GM19455 (cell line): ENCODE measurements around the gene BPIFB4.
"Not testable (repeated sequence)": the region's sequence is repeated elsewhere in the genome, so short reads cannot be mapped to it uniquely, and the experiment has no call there.

ENCODE experiments used
- ATAC-seq: cut with Tn5 transposase; IDR thresholded peaks from one replicate; pipeline ENCODE4 v1.9.1; 2021; ENCODE audit not compliant: unreplicated experiment

BPIFB4 gene

DNA sequence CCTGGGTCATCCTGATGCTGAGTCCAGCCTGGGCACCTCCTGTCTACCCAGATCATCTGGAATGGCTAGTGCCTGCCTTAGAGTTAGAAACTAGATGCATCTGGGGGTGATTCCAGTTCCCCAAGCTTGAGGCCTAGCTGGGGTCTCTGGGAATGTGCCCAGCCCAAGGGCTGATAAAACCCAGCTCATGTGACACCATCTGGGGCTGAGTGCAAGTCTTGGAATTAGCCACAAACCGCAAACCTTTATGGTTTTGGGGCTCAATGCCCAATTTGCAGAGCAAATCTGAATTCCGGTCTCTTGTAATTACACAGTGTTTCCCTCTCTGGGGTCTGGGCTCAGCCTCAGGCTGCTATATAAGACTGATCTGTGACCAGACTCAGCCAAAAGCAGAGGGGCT lies at the start of gene BPIFB4:
Gene BPIFB4, plus strand, starts transcription at position 385 of the 400 bp plus-strand sequence. CDS start 1,884 bp downstream, outside the sequence.
- no peak for ATAC-seq

DNA sequence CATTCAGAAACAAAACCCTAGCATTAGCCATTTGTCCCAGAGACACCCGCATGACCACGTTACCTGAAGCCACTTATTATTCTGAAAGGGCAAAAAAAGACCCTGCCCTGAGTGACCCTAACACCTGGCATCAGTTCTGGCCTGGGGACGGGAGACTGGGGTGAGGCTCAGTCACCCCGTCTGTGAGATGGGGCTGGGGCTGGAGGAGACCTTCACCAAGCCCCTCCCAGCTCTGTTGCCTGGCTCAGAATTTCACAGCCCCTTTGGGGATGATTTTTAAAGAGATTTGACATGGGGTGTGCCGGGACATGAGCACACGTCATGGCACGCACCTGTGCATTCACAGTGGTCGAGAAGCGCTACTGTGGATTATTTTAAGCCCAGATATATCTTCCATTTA lies 49.4 kb upstream of the BPIFB4 start:
- no peak for ATAC-seq

- no peak for ATAC-seq
These were observed 48.9 kb upstream of the BPIFB4 start for GRCh38 chr20:33030569-33030968.

DNA sequence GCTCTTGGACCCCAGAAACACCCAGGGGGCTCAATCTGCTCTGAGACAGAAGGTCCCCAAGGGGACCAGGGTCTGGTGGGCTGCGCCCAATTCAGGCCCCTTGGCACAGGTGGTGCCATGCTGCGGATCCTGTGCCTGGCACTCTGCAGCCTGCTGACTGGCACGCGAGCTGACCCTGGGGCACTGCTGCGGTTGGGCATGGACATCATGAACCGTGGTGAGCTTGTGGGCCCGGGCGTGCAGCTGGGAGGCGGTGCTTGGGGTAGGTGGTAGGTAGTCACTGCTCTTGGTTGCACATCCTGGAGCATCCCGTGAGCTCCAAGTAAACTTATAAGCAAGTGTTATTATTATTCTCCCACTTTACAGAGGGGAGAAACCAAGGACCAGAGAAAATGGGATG lies 47.9 kb upstream of the BPIFB4 start, which contains the start of gene BPIFB6:
Gene BPIFB6, plus strand, starts transcription at position 118 of the 400 bp plus-strand sequence. Its CDS starts 0 bp downstream, at position 118.
- no peak for ATAC-seq

GRCh38 chr20:33032555-33032954 lies 46.9 kb upstream of the BPIFB4 start:
- no peak for ATAC-seq

GRCh38 chr20:33033381-33033780 lies 46.1 kb upstream of the BPIFB4 start:
- ATAC-seq: no peak

DNA sequence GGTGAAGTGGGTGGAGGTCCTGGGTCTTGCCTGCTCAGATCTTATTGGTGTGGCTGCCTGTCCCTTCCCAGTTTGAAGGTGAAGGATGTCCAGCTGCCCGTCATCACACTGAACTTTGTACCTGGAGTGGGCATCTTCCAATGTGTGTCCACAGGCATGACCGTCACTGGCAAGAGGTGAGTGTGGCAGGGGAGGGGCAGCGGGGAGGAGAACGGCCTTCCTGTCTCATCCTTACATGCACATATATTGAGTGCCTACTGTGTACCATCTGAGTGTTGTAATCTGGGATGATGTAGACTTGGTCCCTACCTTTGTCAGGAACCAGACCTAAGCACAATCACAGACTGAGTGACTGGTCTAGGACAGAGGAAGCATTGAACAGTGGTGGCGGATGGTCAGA lies 45.3 kb upstream of the BPIFB4 start:
- ATAC-seq: no peak

DNA sequence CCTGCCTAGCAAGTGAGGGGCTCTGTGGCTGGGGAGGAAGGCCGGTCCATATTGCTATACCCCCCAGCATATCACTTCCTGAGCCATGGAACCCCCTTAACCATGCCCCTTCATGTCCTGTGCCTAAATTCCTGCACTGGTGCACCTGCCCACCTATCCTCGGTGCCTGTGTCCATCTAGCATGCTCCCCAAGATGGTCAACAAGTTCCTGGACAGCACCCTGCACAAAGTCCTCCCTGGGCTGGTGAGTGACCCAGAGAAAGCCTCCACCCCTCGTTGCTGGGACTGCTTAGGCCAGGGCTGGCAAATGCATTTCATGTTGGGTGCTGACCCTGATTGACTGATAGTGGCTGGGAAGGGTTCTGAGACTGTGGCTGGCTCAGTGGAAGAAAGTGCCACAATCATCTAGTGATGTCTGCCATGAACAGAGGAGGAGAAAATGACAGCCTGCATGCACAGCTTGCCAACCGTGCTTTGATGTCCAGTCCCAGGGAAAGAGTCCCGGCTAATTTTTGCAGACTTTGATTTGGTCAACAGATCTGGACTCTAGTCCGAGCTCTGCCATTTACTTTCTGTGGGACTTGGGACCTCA lies 44.4 kb upstream of the BPIFB4 start:
- ATAC-seq: no peak

- ATAC-seq: no peak
These were observed 42.0 kb upstream of the BPIFB4 start for GRCh38 chr20:33037456-33037855.

GRCh38 chr20:33038243-33038642 lies 41.2 kb upstream of the BPIFB4 start:
- ATAC-seq: no peak

GRCh38 chr20:33042430-33042829 lies 37.0 kb upstream of the BPIFB4 start:
- ATAC-seq: no peak

DNA sequence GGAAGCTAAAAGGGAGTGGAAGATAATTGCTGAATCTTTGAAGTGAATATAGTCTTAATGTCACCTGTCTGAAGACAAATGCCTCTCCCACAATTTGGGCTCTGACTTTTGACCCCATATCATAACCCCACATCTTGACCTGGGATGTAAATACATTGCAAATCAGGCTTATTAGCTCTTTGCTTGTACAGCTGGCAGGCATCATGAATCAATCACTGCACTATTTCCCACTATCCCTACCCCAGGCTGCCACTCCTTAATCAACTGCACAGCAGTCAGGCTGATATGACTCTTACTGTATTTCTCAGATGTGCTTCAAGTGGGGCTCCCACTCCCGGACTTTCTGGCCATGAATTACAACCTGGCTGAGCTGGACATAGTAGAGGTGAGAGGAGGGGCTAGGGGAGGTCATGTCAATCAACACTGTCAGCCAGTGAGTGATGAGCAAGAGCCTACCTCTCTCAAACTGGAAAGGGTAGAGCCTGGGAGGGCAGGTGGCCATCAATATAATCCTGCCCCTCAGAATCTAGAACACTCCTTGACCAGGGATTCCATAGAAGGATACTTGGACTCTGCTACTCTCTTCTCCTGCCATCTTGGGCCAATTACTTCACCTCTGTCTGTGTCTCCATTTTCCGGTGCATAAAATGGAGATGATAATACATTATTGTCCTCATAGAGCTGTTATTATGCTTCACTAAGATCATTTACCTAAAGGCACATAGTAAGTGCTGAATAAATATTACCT lies 36.3 kb upstream of the BPIFB4 start:
- no peak for ATAC-seq

DNA sequence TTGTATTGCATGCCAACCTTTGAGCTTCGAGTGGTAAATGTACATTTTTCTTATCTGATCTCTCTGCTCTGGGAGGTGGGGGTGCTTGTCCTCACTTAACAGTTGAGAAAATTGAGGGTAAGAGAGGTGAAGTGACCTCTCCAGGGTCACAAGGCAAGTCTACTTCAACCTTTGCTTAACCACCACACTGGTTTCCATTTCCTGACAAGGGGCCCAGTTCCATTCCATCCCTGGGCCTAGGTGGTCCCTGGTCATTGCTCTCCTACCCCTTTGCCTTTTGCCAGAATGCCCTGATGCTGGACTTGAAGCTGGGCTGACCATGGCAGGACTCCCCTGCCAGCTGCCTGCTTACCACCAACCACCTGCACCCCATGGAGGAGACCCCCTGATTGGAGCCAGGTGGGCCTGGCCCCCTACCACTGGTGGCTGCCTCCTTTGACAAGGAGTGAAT lies 35.7 kb upstream of the BPIFB4 start:
- ATAC-seq: no peak

DNA sequence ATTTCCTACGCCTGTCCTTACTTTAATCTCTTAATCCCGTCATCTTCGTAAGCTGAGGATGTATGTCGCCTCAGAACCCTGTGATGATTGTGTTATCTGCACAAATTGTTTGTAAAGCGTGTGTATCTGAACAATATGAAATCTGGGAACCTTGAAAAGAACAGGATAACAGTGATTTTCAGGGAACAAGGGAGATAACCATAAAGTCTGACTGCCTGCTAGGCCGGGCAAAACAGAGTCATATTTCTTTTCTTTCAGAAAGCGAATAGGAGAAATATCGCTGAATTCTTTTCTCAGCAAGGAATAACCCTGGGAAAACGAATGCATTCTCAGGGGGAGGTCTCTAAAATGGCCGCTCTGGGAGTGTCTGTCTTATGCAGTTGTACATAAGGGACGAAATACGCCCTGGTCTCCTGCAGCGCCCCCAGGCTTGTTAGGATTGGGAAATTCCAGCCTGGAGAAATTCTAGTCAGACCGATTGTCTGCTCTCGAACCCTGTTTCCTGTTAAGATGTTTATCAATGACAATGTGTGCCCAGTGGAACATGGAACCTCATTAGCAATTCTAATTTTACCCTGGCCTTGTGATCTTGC lies 34.2 kb upstream of the BPIFB4 start:
- not testable (repeated sequence) for ATAC-seq

DNA sequence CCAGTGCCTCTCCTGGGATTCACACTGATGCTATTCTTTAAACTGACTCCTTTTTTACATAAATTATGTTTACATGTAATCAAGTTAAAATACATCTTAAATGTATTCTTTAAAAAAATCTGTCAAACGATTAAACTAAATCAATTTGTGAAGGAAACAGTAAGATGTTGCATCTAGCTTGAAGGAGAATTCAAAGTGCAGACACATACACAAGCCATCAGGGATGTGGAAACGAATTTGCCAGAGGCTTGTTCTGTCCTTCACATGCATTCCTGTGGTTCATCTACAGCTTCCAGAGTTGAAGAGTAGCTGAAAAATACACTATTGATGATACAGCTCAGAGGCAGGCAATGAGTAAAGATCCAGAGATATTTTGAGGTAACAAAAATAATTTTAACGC lies 33.0 kb upstream of the BPIFB4 start:
- no peak for ATAC-seq

- no peak for ATAC-seq
These were observed 28.1 kb upstream of the BPIFB4 start for GRCh38 chr20:33051333-33051732.

DNA sequence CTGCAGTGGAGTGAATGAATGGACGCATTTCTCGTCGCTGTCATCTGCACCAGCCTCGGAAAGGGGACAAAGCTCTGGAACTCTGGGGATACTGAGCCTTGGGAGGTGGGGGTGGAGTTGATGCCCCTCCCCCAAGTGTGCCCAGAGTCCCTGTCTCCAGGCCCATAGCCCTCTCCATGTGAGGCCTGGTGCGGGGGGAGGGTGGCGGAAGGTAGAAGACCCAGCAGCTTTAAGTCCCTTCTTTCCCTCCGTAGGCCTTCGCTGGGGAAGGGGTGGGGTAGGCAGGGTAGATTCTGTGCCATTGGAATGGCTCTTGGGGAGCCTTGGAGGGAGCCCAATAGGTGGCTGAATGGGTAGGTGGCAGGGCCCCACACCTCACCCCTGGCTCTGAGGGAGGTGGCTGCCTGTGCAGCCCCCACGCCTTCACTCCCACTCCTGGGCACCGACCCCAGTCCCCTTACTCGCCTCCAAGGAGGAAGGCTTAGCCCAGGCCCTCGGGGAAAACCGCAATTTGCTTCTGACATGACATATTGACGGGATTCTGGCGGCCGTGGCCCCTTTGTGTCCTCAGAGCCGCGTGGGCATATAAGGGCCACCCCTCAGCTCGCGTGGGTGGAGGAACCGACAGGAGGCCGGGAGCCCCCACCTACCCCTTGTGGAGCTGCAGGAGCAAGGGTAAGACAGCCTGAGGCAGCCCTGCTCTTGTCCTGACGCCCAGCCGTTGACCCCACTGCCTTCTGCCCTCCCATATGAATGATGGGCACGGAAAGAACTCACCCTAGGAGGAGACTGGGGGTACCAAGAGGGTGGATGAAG lies 25.9 kb upstream of the BPIFB4 start, which contains the start of gene BPIFB3:
Gene BPIFB3, plus strand, starts transcription at position 613 of the 816 bp plus-strand sequence. CDS start 1,533 bp downstream, outside the sequence.
- ATAC-seq: no peak

DNA sequence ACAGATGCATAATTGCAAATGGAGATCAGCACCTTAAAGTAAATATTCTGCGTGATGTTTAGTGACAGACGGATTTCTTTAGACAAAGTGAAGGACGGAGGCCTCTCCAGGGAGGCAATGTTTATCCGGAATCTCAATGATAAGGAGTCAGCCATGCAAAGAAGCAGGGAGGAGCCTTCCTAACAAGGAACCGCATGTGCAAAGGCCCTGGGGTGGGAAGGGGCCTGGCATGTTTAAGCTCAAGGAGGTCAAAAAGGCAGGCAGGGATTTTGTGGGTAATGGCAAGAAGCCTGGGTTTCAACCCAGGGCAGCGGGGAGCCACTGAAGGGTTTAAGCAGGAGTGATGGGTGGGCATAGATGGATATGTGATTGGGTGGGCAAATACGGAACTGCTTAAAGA lies 25.1 kb upstream of the BPIFB4 start:
- ATAC-seq: no peak

DNA sequence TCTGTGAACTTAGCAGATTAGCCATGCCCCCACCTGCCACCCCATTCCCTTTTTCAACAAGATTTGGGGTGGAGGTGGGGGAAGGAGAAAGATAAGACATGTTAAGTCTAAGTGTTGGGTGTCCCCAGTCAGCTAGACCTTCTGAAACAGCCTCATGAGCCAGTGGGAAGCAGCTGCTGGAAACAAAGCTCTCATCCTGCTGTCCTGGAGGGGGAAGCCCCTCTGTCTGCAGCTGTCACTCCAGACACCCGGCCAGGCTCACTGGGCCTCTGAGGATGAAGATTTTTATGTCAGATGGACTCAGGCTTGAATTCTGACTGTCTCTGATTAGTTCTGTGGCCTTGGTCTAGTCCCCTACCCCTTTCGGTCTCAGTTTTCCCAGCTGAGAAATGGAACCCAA lies 24.7 kb upstream of the BPIFB4 start:
- ATAC-seq: no peak

DNA sequence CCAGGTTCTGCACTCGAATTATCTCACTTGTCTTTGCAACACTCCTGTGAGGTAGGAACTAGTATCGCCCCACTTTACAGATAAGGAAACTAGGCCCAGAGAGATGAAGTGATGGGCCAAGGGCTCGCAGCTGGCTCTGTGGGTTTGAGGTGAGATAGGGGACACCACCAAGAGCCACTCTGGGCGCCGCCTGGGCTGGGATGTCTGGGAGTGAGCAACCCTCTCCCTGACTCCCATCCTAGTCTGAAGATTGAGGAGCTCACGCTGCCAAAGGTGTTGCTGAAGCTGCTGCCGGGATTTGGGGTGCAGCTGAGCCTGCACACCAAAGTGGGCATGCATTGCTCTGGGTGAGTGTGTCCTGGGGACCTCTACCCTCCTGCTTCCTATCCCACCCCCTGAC lies 20.3 kb upstream of the BPIFB4 start:
- ATAC-seq: no peak

- ATAC-seq: no peak
These were observed 19.6 kb upstream of the BPIFB4 start for GRCh38 chr20:33059741-33060390.
